SH-SY5Y (cell line): ENCODE data around the gene EVA1A.

Source experiments
- GATA2 ChIP-seq: IDR thresholded peaks from 2 replicates; pipeline ENCODE4 v1.6.1; 2011; ENCODE audit warnings: mild to moderate bottlenecking, low read depth, low read length
- GATA3 ChIP-seq: IDR thresholded peaks from 2 replicates; pipeline ENCODE4 v1.6.1; 2011; ENCODE audit warnings: low read depth, mild to moderate bottlenecking, low read length, moderate library complexity

- TF ChIP-seq GATA2: no peak
- TF ChIP-seq GATA3: no peak
Measured at GRCh38 chr2:75532488-75532887, 28.3 kb downstream of the EVA1A start.
